Activated CD4-positive, CD25-positive, alpha-beta regulatory T cell treated with anti-CD3 and anti-CD28 coated beads, Interleukin-2, amount 50 U/mL, for 16 hours (primary cell): ENCODE results near the gene CDH13.

Experiments used
- DNase-seq: peaks from one replicate; pipeline ENCODE4 v3.0.0-alpha.2; 2020; ENCODE audit warnings: low read depth, low spot score

Gene CDH13

GRCh38 chr16:83110269-83110668 lies 483.5 kb downstream of the CDH13 start:
- no peak for DNase-seq

GRCh38 chr16:83113317-83113716 lies 486.5 kb downstream of the CDH13 start:
- no peak for DNase-seq

GRCh38 chr16:83113811-83114210 lies 487.0 kb downstream of the CDH13 start:
- DNase-seq, result no peak

GRCh38 chr16:83115491-83116232 lies 488.9 kb downstream of the CDH13 start:
- DNase-seq, result no peak

- DNase-seq, result no peak
Observed at GRCh38 chr16:83116274-83116892, 489.6 kb downstream of the CDH13 start.

- DNase-seq, result no peak
Observed at GRCh38 chr16:83117810-83118209, 491.0 kb downstream of the CDH13 start.

- no peak for DNase-seq
Observed at GRCh38 chr16:83118365-83118764, 491.6 kb downstream of the CDH13 start.

- no peak for DNase-seq
Observed at GRCh38 chr16:83125999-83126568, 499.3 kb downstream of the CDH13 start.

GRCh38 chr16:83128041-83128440 lies 501.3 kb downstream of the CDH13 start:
- DNase-seq, result no peak

GRCh38 chr16:83130039-83130438 lies 503.3 kb downstream of the CDH13 start:
- no peak for DNase-seq

GRCh38 chr16:83134638-83135037 lies 507.9 kb downstream of the CDH13 start:
- DNase-seq, result no peak

- no peak for DNase-seq
Observed at GRCh38 chr16:83136419-83136818, 509.6 kb downstream of the CDH13 start.

- no peak for DNase-seq
Observed at GRCh38 chr16:83136924-83137323, 510.2 kb downstream of the CDH13 start.

GRCh38 chr16:83137326-83137781 lies 510.6 kb downstream of the CDH13 start:
- no peak for DNase-seq

GRCh38 chr16:83137894-83138293 lies 511.1 kb downstream of the CDH13 start:
- DNase-seq, result no peak

- no peak for DNase-seq
Observed at GRCh38 chr16:83138512-83138911, 511.7 kb downstream of the CDH13 start.

GRCh38 chr16:83138976-83139690 lies 512.4 kb downstream of the CDH13 start:
- no peak for DNase-seq

- no peak for DNase-seq
Observed at GRCh38 chr16:83143788-83144187, 517.0 kb downstream of the CDH13 start.

GRCh38 chr16:83145297-83145696 lies 518.5 kb downstream of the CDH13 start:
- DNase-seq, result no peak

GRCh38 chr16:83147244-83147643 lies 520.5 kb downstream of the CDH13 start:
- no peak for DNase-seq

GRCh38 chr16:83158320-83158957 lies 531.7 kb downstream of the CDH13 start:
- DNase-seq, result no peak

GRCh38 chr16:83159049-83159448 lies 532.3 kb downstream of the CDH13 start:
- DNase-seq, result no peak
